ENCODE data around the gene TRAM2. TPM values are rescaled to one million over a fixed set of nuclear protein-coding genes. Genes with fewer than 3 reads are reported as not detected.

The TRAM2 gene
- total and polyA plus RNA-seq, 9 of the 15 experiments (the other 6 are each of a cell fraction or from before 2014, with no cell fraction given), result 2.6 to 13.3 (median 8.9) TPM

DNA sequence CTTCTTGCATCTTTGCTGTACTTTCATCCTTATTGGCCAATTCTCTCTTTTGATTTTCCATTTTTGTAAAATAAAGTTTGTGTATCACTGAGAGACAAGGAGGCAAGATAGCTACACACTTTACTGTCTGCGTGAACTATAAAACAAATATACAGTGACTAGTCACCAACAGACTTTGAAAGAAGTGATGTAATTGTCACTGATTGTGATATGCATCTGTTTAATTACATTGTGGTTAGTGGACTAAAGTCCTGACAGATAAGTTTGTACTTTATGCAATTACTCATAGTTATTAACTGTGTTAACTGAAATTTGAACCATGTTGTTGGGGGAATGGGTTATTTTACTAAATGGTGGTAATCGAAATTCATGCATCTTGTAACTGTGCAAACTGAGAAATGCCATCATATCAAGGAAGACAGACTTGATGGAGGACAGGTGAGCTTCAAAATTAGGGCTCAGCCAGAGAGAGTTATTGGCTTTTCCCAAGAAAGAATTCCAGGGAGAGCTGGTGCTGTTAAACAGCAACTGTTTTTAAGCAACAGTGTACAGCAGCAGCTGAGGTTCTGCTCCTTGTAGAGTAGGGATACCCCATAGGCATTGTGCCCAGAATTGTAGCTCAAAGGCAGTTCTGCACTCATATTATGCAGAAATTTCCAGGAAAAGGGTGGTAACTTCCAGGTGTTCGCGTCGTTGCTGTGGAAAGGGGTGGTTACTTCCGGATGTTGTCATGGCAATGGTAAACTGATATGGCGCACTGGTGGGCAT is 93.8 kb downstream of the TRAM2 start (continued):
- TF ChIP-seq GABPA (tag; conservative IDR thresholded peaks at IDR 0.05; ENCODE audit: low read depth) (peak; percentile 62), MEIS2 (IDR thresholded peaks at IDR 0.05; ENCODE audit: partially characterized antibody) (peak; percentile 89), ZBTB9 (CRISPR knock-in tag; IDR thresholded peaks at IDR 0.05) (no peak), POLR2G (IDR thresholded peaks at IDR 0.05; ENCODE audit: low read depth, low read length) (no peak), PTTG1 (tag; IDR thresholded peaks at IDR 0.05; ENCODE audit: low read depth) (no peak), SIN3A (IDR thresholded peaks at IDR 0.05; ENCODE audit: borderline replicate concordance in 2 of 2, control insufficient read depth in 1 of 2, low read depth in 2 of 2, low read length in 2 of 2) (peak in 1 of 2 experiments; percentile 13; a peak in 1 of 4 replicates), TRIM24 (IDR thresholded peaks at IDR 0.05) (peak in 1 of 2 experiments; percentile 20; a peak in 1 of 4 replicates), ELF4 (CRISPR knock-in tag; IDR thresholded peaks at IDR 0.05) (no peak), BRD4 (IDR thresholded peaks at IDR 0.05) (no peak), RB1 (IDR thresholded peaks at IDR 0.05; ENCODE audit: low read depth) (0 out of 2 replicates have a peak, but pooled peaks have one; percentile 19), RAD51 (IDR thresholded peaks at IDR 0.05; ENCODE audit: borderline replicate concordance, low read depth) (0 out of 2 replicates have a peak, but pooled peaks have one; percentile 9), ZKSCAN3 (CRISPR knock-in tag; IDR thresholded peaks at IDR 0.05) (no peak), KLF16 (IDR thresholded peaks at IDR 0.05) (no peak), ARID1B (IDR thresholded peaks at IDR 0.05) (peak; percentile 83), NRF1 (conservative IDR thresholded peaks at IDR 0.05 in 1 of 2, IDR thresholded peaks at IDR 0.05 in 1 of 2) (peak; percentile 31 to 39; a peak in 1 of 4 replicates), XRCC3 (IDR thresholded peaks at IDR 0.05) (no peak), CREBBP (IDR thresholded peaks at IDR 0.05; ENCODE audit: low read depth, low read length) (no peak), ZNF316 (IDR thresholded peaks at IDR 0.05) (no peak), EP300 (IDR thresholded peaks at IDR 0.05; ENCODE audit: low read length) (peak; percentile 69), NCOA1 (IDR thresholded peaks at IDR 0.05; ENCODE audit: low read depth) (peak; percentile 18; the same call in 1 of the 2 replicates), ZBTB12 (CRISPR knock-in tag; IDR thresholded peaks at IDR 0.05) (no peak), SOX6 (IDR thresholded peaks at IDR 0.05) (peak; percentile 87), SNRNP70 (optimal IDR thresholded peaks at IDR 0.05; ENCODE audit: low read depth, low read length) (no peak), KDM5B (IDR thresholded peaks at IDR 0.05; ENCODE audit: insufficient replicate concordance, low read depth, low read length) (no peak), KLF1 (tag; IDR thresholded peaks at IDR 0.05) (peak; percentile 37; the same call in 1 of the 2 replicates)
- TF ChIP-seq, protein P1, sequence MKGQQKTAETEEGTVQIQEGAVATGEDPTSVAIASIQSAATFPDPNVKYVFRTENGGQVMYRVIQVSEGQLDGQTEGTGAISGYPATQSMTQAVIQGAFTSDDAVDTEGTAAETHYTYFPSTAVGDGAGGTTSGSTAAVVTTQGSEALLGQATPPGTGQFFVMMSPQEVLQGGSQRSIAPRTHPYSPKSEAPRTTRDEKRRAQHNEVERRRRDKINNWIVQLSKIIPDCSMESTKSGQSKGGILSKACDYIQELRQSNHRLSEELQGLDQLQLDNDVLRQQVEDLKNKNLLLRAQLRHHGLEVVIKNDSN (CRISPR knock-in tag; IDR thresholded peaks at IDR 0.05), result no peak
